ENCODE data around the gene IGF1R.

GRCh38 chr15:98655732-98656131 lies 7.4 kb downstream of the IGF1R start:
- TF ChIP-seq CTCF (IDR thresholded peaks at IDR 0.05) (no peak), POLR2AphosphoS5 (IDR thresholded peaks at IDR 0.05) (no peak), POLR2A (IDR thresholded peaks at IDR 0.05) (no peak), EP300 (IDR thresholded peaks at IDR 0.05) (no peak)

Data from suprapubic skin (tissue), 4 donors.